PC-3 (cell line): ENCODE data around the gene ABCG8.

ENCODE experiments used
- CTCF ChIP-seq: fragments of 300-600 bp; sonication (generic); conservative IDR thresholded peaks from 2 replicates; pipeline ENCODE4 v1.5.1; 2017; ENCODE audit warnings: antibody characterized with exemption, low read depth, mild to moderate bottlenecking, low read length
- EZH2 ChIP-seq: fragments of 300-600 bp; sonication (generic); IDR thresholded peaks from one replicate; pipeline ENCODE4 v1.6.1; 2017; ENCODE audit warnings: antibody characterized with exemption, mild to moderate bottlenecking, low read length; ENCODE audit not compliant: unreplicated experiment
- EZH2phosphoT487 ChIP-seq: fragments of 300-600 bp; sonication (generic); IDR thresholded peaks from 2 replicates; pipeline ENCODE4 v1.6.1; 2018; ENCODE audit warnings: mild to moderate bottlenecking, antibody characterized with exemption, low read length, borderline replicate concordance

DNA sequence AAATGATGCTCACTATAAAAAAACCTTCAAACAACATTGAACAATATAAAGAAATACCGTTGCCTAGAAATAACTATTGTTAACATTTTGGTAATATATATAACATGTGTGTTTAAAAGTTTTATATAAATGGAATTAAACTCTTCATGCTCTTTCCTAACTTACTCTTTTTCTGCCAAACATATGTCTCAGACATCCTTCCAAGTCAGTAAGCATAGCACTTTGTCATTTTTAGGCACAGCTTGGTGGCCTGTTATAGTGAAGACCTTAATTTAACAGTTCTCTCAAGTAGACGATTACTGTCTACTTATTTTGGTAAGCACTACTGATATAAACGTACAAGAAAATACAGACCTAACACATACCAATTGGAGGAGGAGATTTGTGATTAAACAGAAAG lies 24.1 kb upstream of the ABCG8 start:
- TF ChIP-seq CTCF, result no peak
- TF ChIP-seq EZH2, result no peak
- no peak for TF ChIP-seq EZH2phosphoT487
